ENCODE data around the gene SEC23IP.

Gene SEC23IP

DNA sequence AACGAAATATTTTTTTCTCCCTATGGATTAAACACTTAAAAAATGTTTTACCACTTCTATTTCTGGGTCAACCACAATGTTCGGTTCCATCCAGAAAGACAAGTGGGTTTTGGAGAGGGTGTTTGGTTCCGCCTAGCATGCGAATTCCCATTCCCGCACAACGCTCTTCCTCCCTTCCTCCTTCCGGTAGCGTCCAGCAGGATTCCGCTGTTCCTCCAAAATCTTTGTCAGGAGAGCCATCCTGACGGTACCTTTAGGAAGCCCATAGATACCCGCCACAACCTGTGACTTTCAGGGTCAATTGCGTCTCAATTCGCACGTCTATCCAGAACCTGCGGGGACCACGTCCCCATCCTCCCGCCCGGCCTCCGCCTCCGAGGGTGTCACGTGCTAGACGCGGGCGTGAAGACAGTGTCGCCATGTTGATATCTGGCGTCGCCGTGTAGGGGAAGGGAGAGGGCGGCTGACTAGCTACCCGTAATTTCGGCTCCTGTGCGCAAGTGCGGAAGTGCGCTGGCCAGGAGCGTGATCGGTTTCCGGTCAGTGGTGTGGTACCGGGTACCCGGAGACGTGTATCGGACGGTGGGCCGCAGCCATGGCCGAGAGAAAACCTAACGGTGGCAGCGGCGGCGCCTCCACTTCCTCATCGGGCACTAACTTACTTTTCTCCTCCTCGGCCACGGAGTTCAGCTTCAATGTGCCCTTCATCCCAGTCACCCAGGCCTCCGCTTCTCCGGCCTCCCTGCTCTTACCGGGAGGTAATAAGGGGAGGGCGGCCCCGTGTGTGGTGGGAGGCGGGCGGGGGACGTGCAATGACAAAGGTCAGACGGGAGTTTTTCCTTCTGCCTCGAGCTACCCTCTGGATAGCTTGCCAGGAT lies at the start of gene SEC23IP:
TSS of gene SEC23IP (plus strand) at position 543 of the 878 bp plus-strand sequence. CDS start at position 596, 53 bp downstream.
- H3K4me3 ChIP-seq (ENCODE audit: low read depth, low read length): peak within 1 kb of the TSS; percentile 98
- DNase-seq (ENCODE audit: low read depth): peak; percentile 97
- no peak for TF ChIP-seq CTCF (IDR thresholded peaks at IDR 0.05; ENCODE audit: low read depth, low read length)
- TF ChIP-seq MYC (IDR thresholded peaks at IDR 0.05; ENCODE audit: low read depth, low read length): peak; percentile 97
- peak; percentile 92 for TF ChIP-seq POLR2A (IDR thresholded peaks at IDR 0.05; ENCODE audit: extremely low read depth, insufficient read length)
- peak; percentile 99 for TF ChIP-seq MAX (IDR thresholded peaks at IDR 0.05; ENCODE audit: low read depth, low read length)

DNA sequence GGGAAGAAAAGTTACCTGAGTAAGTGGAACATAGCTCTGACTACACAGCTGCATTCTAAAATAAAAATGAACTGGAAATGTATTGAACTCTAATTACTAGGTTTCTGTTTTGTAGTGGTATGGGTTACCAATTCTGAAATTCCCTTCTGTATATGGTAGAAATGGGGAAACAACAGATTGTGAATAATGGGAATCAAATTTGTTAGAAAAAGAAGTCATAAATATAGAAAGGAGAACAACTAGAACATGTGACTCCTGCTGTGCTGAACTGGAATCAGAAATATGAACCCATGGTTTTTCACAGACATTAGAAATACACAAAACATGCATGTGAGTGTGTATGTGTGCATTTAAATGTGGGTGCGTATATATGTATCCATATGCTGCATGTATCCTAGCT lies 46.9 kb upstream of the SEC23IP start:
- DNase-seq (ENCODE audit: low read depth): no peak
- H3K4me3 ChIP-seq (ENCODE audit: low read depth, low read length): no peak overlapping the region
- TF ChIP-seq CTCF (IDR thresholded peaks at IDR 0.05; ENCODE audit: low read depth, low read length) (no peak), MAX (IDR thresholded peaks at IDR 0.05; ENCODE audit: low read depth, low read length) (no peak), MYC (IDR thresholded peaks at IDR 0.05; ENCODE audit: low read depth, low read length) (no peak), POLR2A (IDR thresholded peaks at IDR 0.05; ENCODE audit: extremely low read depth, insufficient read length) (no peak)

GRCh38 chr10:119849031-119849789 lies 43.3 kb upstream of the SEC23IP start:
- no peak for DNase-seq (ENCODE audit: low read depth)
- no peak for TF ChIP-seq CTCF (IDR thresholded peaks at IDR 0.05; ENCODE audit: low read depth, low read length)
- TF ChIP-seq MAX (IDR thresholded peaks at IDR 0.05; ENCODE audit: low read depth, low read length): no peak
- no peak for TF ChIP-seq MYC (IDR thresholded peaks at IDR 0.05; ENCODE audit: low read depth, low read length)
- no peak for TF ChIP-seq POLR2A (IDR thresholded peaks at IDR 0.05; ENCODE audit: extremely low read depth, insufficient read length)
- no peak overlapping the region for H3K4me3 ChIP-seq (ENCODE audit: low read depth, low read length)

GRCh38 chr10:119849944-119850343 lies 42.6 kb upstream of the SEC23IP start:
- TF ChIP-seq MAX (IDR thresholded peaks at IDR 0.05; ENCODE audit: low read depth, low read length) (no peak), MYC (IDR thresholded peaks at IDR 0.05; ENCODE audit: low read depth, low read length) (no peak), POLR2A (IDR thresholded peaks at IDR 0.05; ENCODE audit: extremely low read depth, insufficient read length) (no peak), CTCF (IDR thresholded peaks at IDR 0.05; ENCODE audit: low read depth, low read length) (no peak)
- H3K4me3 ChIP-seq (ENCODE audit: low read depth, low read length): no peak overlapping the region
- no peak for DNase-seq (ENCODE audit: low read depth)

- no peak overlapping the region for H3K4me3 ChIP-seq (ENCODE audit: low read depth, low read length)
- DNase-seq (ENCODE audit: low read depth): no peak
- TF ChIP-seq CTCF (IDR thresholded peaks at IDR 0.05; ENCODE audit: low read depth, low read length) (no peak), MYC (IDR thresholded peaks at IDR 0.05; ENCODE audit: low read depth, low read length) (no peak)
These were observed 40.3 kb upstream of the SEC23IP start for GRCh38 chr10:119852277-119852676.
